ENCODE results near the gene PRRT1B. TPM values are rescaled to one million over a fixed set of nuclear protein-coding genes. Genes with fewer than 3 reads are reported as not detected.

PRRT1B gene
- total RNA-seq, 4 donors from 2014 or later, result not detected

- H3K36me3 ChIP-seq, result peaks cover 37% of the 10 kb centered on the region
- WGBS, result 58% methylated on average over 5 of the region's 5 CpGs
- H3K4me1 ChIP-seq, result peaks cover 37% of the 10 kb centered on the region
- TF ChIP-seq, protein P1, sequence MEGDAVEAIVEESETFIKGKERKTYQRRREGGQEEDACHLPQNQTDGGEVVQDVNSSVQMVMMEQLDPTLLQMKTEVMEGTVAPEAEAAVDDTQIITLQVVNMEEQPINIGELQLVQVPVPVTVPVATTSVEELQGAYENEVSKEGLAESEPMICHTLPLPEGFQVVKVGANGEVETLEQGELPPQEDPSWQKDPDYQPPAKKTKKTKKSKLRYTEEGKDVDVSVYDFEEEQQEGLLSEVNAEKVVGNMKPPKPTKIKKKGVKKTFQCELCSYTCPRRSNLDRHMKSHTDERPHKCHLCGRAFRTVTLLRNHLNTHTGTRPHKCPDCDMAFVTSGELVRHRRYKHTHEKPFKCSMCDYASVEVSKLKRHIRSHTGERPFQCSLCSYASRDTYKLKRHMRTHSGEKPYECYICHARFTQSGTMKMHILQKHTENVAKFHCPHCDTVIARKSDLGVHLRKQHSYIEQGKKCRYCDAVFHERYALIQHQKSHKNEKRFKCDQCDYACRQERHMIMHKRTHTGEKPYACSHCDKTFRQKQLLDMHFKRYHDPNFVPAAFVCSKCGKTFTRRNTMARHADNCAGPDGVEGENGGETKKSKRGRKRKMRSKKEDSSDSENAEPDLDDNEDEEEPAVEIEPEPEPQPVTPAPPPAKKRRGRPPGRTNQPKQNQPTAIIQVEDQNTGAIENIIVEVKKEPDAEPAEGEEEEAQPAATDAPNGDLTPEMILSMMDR (IDR thresholded peaks at IDR 0.05), result no peak
- TF ChIP-seq EP300 (IDR thresholded peaks at IDR 0.05) (no peak), POLR2A (IDR thresholded peaks at IDR 0.05) (no peak), POLR2AphosphoS5 (IDR thresholded peaks at IDR 0.05) (no peak)
- peak overlapping the region; percentile 27 for H3K27ac ChIP-seq
- H3K27me3 ChIP-seq, result no peaks in the 10 kb centered on the region
- H3K4me3 ChIP-seq, result no peak overlapping the region
- DNase-seq (ENCODE audit: low spot score in 2 of 2), result no peak
- H3K9me3 ChIP-seq, result no peaks in the 10 kb centered on the region
Observed at GRCh38 chr9:131500939-131501541, 44.3 kb upstream of the PRRT1B start.

DNA sequence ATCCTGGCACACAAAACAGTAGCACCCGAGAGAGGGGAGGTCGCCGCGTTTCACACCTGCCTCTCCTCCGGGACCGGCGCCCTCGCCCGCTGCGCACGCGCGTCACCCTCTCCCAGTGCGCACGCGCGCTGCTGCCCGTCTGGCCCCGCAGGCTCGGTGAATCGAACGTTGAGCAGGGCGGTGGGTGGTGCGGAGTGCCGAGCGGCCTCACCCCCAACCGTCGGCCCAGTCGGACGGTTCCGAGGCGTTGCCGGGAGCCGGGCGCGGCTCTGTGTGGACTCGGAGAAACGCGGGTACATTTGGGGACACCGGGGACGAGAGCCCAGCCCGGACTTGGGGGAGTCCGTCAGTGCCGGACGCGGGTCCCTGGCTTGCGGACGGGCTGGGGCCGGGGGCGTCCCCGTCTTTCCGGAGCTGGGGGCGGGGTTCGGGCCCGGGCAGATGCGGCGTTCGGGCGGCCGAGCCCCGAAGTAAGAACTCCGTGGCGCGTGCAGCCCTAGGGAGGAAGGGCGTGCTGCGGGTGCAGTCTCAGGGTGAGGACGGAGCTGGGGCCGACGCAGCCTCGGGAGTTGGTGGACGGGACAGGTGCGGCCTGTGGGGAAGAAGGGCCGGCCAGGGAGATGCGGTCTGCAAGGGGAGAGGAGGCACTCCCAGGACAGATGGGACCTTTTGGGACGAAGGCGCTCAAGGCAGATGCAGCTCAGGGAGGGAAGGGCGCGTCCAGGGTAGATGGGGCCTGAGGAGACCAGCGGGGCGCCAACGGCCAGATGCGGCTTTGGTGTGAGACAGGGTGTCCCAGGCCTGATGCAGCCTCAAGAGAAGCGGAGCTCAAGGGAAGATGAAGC, 42.3 kb upstream of the PRRT1B start, which contains the start of gene POMT1:
POMT1 (plus strand) TSS at position 138 of the 845 bp plus-strand sequence. CDS start 1,301 bp downstream, outside the sequence.
- peak within 1 kb of the TSS; percentile 82 for H3K4me3 ChIP-seq
- peaks cover 18% of the 10 kb centered on the region for H3K36me3 ChIP-seq
- WGBS, result under 1% methylated on average over 70 of the region's 83 CpGs
- H3K27ac ChIP-seq, result peak within 1 kb of the TSS; percentile 53
- TF ChIP-seq, protein P1 (IDR thresholded peaks at IDR 0.05), result no peak
- TF ChIP-seq EP300 (IDR thresholded peaks at IDR 0.05) (no peak), POLR2A (IDR thresholded peaks at IDR 0.05) (no peak), POLR2AphosphoS5 (IDR thresholded peaks at IDR 0.05) (peak in 2 of 3 donors; percentile 41 to 68)
- H3K27me3 ChIP-seq, result no peaks in the 10 kb centered on the region
- H3K9me3 ChIP-seq, result no peaks in the 10 kb centered on the region
- H3K4me1 ChIP-seq, result peaks cover 37% of the 10 kb centered on the region
- DNase-seq (ENCODE audit: low spot score in 2 of 2), result peak; percentile 89 to 93

DNA sequence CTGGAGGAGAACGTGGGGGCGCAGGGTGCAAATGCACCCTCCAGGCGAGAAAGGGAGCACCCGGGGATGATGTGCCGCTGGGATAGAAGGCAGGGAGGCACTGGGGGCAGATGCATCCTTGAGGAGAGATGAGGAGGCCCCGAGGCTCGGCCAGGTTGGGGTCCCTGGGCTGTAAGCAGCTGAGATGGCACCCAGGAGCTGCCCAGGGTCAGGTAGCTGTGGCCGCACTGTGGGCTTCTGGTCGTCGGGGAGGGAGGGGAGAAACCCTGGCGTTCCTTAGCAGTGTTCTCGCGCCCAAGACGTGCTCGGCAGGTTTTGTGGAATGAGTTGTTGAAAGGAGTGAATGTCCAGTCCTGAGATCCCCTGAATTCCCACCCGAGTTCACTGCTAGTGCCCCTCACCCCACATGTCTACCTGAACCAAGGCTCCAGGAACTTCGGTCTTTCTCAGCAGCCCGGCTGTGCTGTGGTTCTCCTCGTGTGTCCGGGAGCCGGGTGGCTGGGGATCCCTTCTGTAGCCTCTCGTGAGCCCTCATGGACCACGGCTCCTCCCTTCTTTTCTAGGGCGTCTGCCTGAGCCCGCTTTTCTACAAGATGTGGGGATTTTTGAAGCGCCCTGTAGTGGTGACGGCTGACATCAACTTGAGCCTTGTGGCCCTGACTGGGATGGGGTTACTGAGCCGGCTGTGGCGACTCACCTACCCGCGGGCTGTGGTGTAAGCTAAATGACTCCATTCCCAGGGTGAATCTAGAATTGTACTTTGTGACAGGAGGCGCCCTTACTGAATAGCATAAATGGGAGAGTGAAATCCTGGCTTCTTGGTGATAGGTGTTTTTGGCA, 41.5 kb upstream of the PRRT1B start:
- peaks cover 37% of the 10 kb centered on the region for H3K4me1 ChIP-seq
- H3K9me3 ChIP-seq, result no peaks in the 10 kb centered on the region
- peak overlapping the region; percentile 82 for H3K4me3 ChIP-seq
- no peak for TF ChIP-seq EP300 (IDR thresholded peaks at IDR 0.05)
- TF ChIP-seq POLR2AphosphoS5 (IDR thresholded peaks at IDR 0.05), result no peak
- TF ChIP-seq, protein P1 (IDR thresholded peaks at IDR 0.05), result no peak
- no peak for TF ChIP-seq POLR2A (IDR thresholded peaks at IDR 0.05)
- 10% methylated on average over 32 of the region's 32 CpGs for WGBS
- H3K27ac ChIP-seq, result no peak overlapping the region
- no peaks in the 10 kb centered on the region for H3K27me3 ChIP-seq
- peaks cover 11% of the 10 kb centered on the region for H3K36me3 ChIP-seq
- no peak for DNase-seq (ENCODE audit: low spot score in 2 of 2)

- peaks cover 37% of the 10 kb centered on the region for H3K4me1 ChIP-seq
- H3K36me3 ChIP-seq, result peaks cover 12% of the 10 kb centered on the region
- H3K27me3 ChIP-seq, result no peaks in the 10 kb centered on the region
- no peak for DNase-seq (ENCODE audit: low spot score in 2 of 2)
- H3K4me3 ChIP-seq, result no peak overlapping the region
- H3K9me3 ChIP-seq, result no peaks in the 10 kb centered on the region
- 94% methylated on average over 8 of the region's 8 CpGs for WGBS
- no peak overlapping the region for H3K27ac ChIP-seq
- TF ChIP-seq POLR2A (IDR thresholded peaks at IDR 0.05) (no peak), POLR2AphosphoS5 (IDR thresholded peaks at IDR 0.05) (no peak), EP300 (IDR thresholded peaks at IDR 0.05) (no peak)
- TF ChIP-seq, protein P1 (IDR thresholded peaks at IDR 0.05), result no peak
Observed at GRCh38 chr9:131505012-131505411, 40.3 kb upstream of the PRRT1B start.
